HL-60 (cell line): ENCODE data around the gene BLNK.

Source experiments
- CTCF ChIP-seq: IDR thresholded peaks from one replicate; pipeline ENCODE4 v1.5.1; 2011; ENCODE audit warnings: low read length, control low read depth, inconsistent platforms; ENCODE audit not compliant: insufficient read depth
- POLR2AphosphoS5 ChIP-seq: IDR thresholded peaks from 2 replicates; pipeline ENCODE4 v1.6.1; 2012; ENCODE audit warnings: low read depth
- REST ChIP-seq: IDR thresholded peaks from 2 replicates; pipeline ENCODE4 v1.6.1; 2012; ENCODE audit warnings: low read depth; ENCODE audit not compliant: insufficient replicate concordance

- no peak for TF ChIP-seq CTCF
- TF ChIP-seq POLR2AphosphoS5: no peak
- TF ChIP-seq REST: no peak
Observed at GRCh38 chr10:96172666-96173065, 98.7 kb downstream of the BLNK start.
